H1 (cell line): Measurements from ENCODE around the gene OXCT2. TPM values are rescaled to one million over a fixed set of nuclear protein-coding genes. Genes with fewer than 3 reads are reported as not detected.

Source experiments
- CTCF ChIA-PET: fragments of 300-600 bp; sonication (Branson Sonifier 250); formaldehyde crosslinking; loops from one replicate; lab custom pipeline; 2021; ENCODE audit not compliant: partially characterized antibody; lab: Charles Lee
- POLR2A ChIA-PET: fragments of 300-600 bp; sonication (Branson Sonifier 250); formaldehyde crosslinking; loops from one replicate; lab custom pipeline; 2021; ENCODE audit warnings: inconsistent platforms; ENCODE audit not compliant: partially characterized antibody; lab: Charles Lee
- DNase-seq, 2 experiments: peaks; one replicate each; pipeline versions ENCODE4 v3.0.0 to v3.0.0-alpha.2; 2010 to 2022; ENCODE audit warnings: low spot score in 2 of 2, low read depth in 1 of 2, mixed read lengths in 1 of 2
- FAIRE-seq: peaks from 2 replicates; lab custom pipeline; 2011; peaks lifted over from hg19 to GRCh38; lab: Jason Lieb, UNC
- H2AFZ ChIP-seq: 2 replicates; pipeline ENCODE4 v1.8.1; 2012; ENCODE audit warnings: low read length, inconsistent platforms
- H2AK5ac ChIP-seq: 2 replicates; pipeline ENCODE4 v1.6.1; 2013; ENCODE audit warnings: low read depth, low read length
- H2BK120ac ChIP-seq: replicated peaks from 2 replicates; pipeline ENCODE3; 2013; ENCODE audit warnings: low read depth, low read length, inconsistent platforms
- H2BK12ac ChIP-seq: 2 replicates; pipeline ENCODE4 v1.6.1; 2013; ENCODE audit warnings: low read depth, low read length
- H2BK15ac ChIP-seq: 2 replicates; pipeline ENCODE4 v1.6.1; 2013; ENCODE audit warnings: low read length
- H2BK20ac ChIP-seq: 2 replicates; pipeline ENCODE4 v1.6.1; 2013; ENCODE audit warnings: low read length
- H2BK5ac ChIP-seq: 2 replicates; pipeline ENCODE4 v1.6.1; 2013; ENCODE audit warnings: low read depth, low read length
- H3K14ac ChIP-seq: 2 replicates; pipeline ENCODE4 v1.6.1; 2013; ENCODE audit warnings: inconsistent platforms; ENCODE audit not compliant: insufficient read length
- H3K18ac ChIP-seq: 2 replicates; pipeline ENCODE4 v1.6.1; 2013; ENCODE audit warnings: low read length; ENCODE audit errors: extremely low read depth
- H3K23ac ChIP-seq: 2 replicates; pipeline ENCODE4 v1.6.1; 2013; ENCODE audit warnings: inconsistent platforms; ENCODE audit not compliant: insufficient read length
- H3K23me2 ChIP-seq: 2 replicates; pipeline ENCODE4 v1.6.1; 2013; ENCODE audit warnings: low read depth, low read length
- H3K27ac ChIP-seq: 2 replicates; pipeline ENCODE4 v1.6.1; 2011; ENCODE audit warnings: low read depth, low read length, inconsistent platforms
- H3K27me3 ChIP-seq, 4 experiments: replicated peaks in 1 of 4; 1 replicate in 1 of 4; 2 replicates in 3 of 4; pipeline versions ENCODE4 v1.6.1 to v1.8.1; 2011 to 2013; ENCODE audit warnings: low read length in 3 of 4, mild to moderate bottlenecking in 3 of 4, inconsistent platforms in 2 of 4, mixed read lengths in 2 of 4, moderate library complexity in 1 of 4; ENCODE audit not compliant: control insufficient read depth in 3 of 4, insufficient read depth in 3 of 4; ENCODE audit errors: extremely low read depth in 1 of 4
- H3K36me3 ChIP-seq, 4 experiments: 2 replicates each; pipeline versions ENCODE4 v1.6.1 to v1.8.1; 2011 to 2013; ENCODE audit warnings: mild to moderate bottlenecking in 4 of 4, low read length in 3 of 4, moderate library complexity in 2 of 4, control low read depth in 1 of 4, inconsistent platforms in 1 of 4; ENCODE audit not compliant: insufficient read depth in 4 of 4, control insufficient read depth in 2 of 4
- H3K4ac ChIP-seq: replicated peaks from 2 replicates; pipeline ENCODE3; 2013; ENCODE audit warnings: low read length, low read depth, mixed read lengths, inconsistent platforms; ENCODE audit not compliant: insufficient read length
- H3K4me1 ChIP-seq, 4 experiments: replicated peaks in 1 of 4; 1 replicate in 1 of 4; 2 replicates in 3 of 4; pipeline versions ENCODE4 v1.6.1 to v1.8.1; 2011 to 2013; ENCODE audit warnings: low read length in 3 of 4, inconsistent platforms in 2 of 4, mixed read lengths in 1 of 4; ENCODE audit not compliant: insufficient read depth in 4 of 4, control insufficient read depth in 3 of 4
- H3K4me2 ChIP-seq, 2 experiments: 2 replicates each; pipeline versions ENCODE4 v1.6.1 to v1.8.1; 2011 to 2013; ENCODE audit warnings: low read depth in 2 of 2, low read length in 2 of 2, control low read depth in 1 of 2, inconsistent platforms in 1 of 2, mild to moderate bottlenecking in 1 of 2; ENCODE audit not compliant: insufficient read depth in 1 of 2
- H3K4me3 ChIP-seq, 4 experiments: fragments of 200-600, 300-600 bp in 1 of 4; sonication (generic), shearing (Covaris generic), sonication (Bioruptor Twin) in 1 of 4; 2 replicates each; pipeline versions ENCODE4 v1.5.1 to v1.8.1; 2011 to 2016; ENCODE audit warnings: low read length in 4 of 4, low read depth in 3 of 4, control low read depth in 2 of 4, inconsistent platforms in 2 of 4, mild to moderate bottlenecking in 2 of 4, mixed read lengths in 1 of 4, moderate library complexity in 1 of 4; ENCODE audit not compliant: insufficient read depth in 2 of 4; ENCODE audit errors: extremely low read depth in 1 of 4
- H3K56ac ChIP-seq: replicated peaks from 2 replicates; pipeline ENCODE3; 2013; ENCODE audit warnings: low read depth, mild to moderate bottlenecking, mixed read lengths, low read length, inconsistent platforms; ENCODE audit not compliant: insufficient read length
- H3K79me1 ChIP-seq: 2 replicates; pipeline ENCODE4 v1.6.1; 2013; ENCODE audit warnings: low read depth, low read length, control low read depth
- H3K79me2 ChIP-seq, 2 experiments: 2 replicates each; pipeline versions ENCODE4 v1.6.1 to v1.8.1; 2012 to 2013; ENCODE audit warnings: low read length in 2 of 2, mild to moderate bottlenecking in 2 of 2, inconsistent platforms in 1 of 2; ENCODE audit not compliant: insufficient read depth in 2 of 2, control insufficient read depth in 1 of 2
- H3K9ac ChIP-seq, 4 experiments: replicated peaks in 1 of 4; 1 replicate in 1 of 4; 2 replicates in 3 of 4; pipeline versions ENCODE4 v1.6.1 to v1.8.1; 2011 to 2013; ENCODE audit warnings: low read depth in 3 of 4, low read length in 3 of 4, control low read depth in 2 of 4, mild to moderate bottlenecking in 2 of 4, moderate library complexity in 2 of 4, inconsistent platforms in 1 of 4; ENCODE audit errors: extremely low read depth in 1 of 4
- H3K9me3 ChIP-seq, 2 experiments: 2 replicates each; pipeline versions ENCODE4 v1.6.1 to v1.8.1; 2012 to 2013; ENCODE audit warnings: mild to moderate bottlenecking in 2 of 2, moderate library complexity in 2 of 2, control low read depth in 1 of 2, inconsistent platforms in 1 of 2, low read depth in 1 of 2, low read length in 1 of 2, mixed read lengths in 1 of 2; ENCODE audit not compliant: insufficient read depth in 2 of 2
- H4K20me1 ChIP-seq, 2 experiments: replicated peaks in 1 of 2; 2 replicates each; pipeline versions ENCODE3 to v1.8.1; 2011 to 2013; ENCODE audit warnings: inconsistent platforms in 2 of 2, low read length in 2 of 2, mild to moderate bottlenecking in 1 of 2; ENCODE audit not compliant: insufficient read depth in 2 of 2, control insufficient read depth in 1 of 2
- H4K5ac ChIP-seq: 2 replicates; pipeline ENCODE4 v1.6.1; 2013; ENCODE audit warnings: low read length, low read depth, mixed read lengths, inconsistent platforms; ENCODE audit not compliant: insufficient read length
- H4K8ac ChIP-seq: 2 replicates; pipeline ENCODE4 v1.8.0; 2013; ENCODE audit warnings: mild to moderate bottlenecking, moderate library complexity, low read length, inconsistent platforms; ENCODE audit not compliant: insufficient read depth; ENCODE audit errors: extremely low read depth
- H4K91ac ChIP-seq: replicated peaks from 2 replicates; pipeline ENCODE3; 2013; ENCODE audit warnings: low read length, mixed read lengths, inconsistent platforms; ENCODE audit not compliant: insufficient read length
- CBX5 ChIP-seq: fragments of 300-800, 300-1000 bp; sonication (generic); IDR thresholded peaks from 2 replicates; pipeline ENCODE4 v1.7.1; 2016; ENCODE audit warnings: antibody characterized with exemption, low read length, low read depth
- EP300 ChIP-seq, 2 experiments: IDR thresholded peaks; 1 replicate in 1 of 2; 2 replicates in 1 of 2; pipeline ENCODE4 v1.6.1; 2011 to 2012; ENCODE audit warnings: low read depth in 2 of 2, low read length in 2 of 2, mild to moderate bottlenecking in 2 of 2, borderline replicate concordance in 1 of 2, inconsistent platforms in 1 of 2, moderate library complexity in 1 of 2
- FOSL1 ChIP-seq: IDR thresholded peaks from 2 replicates; pipeline ENCODE4 v1.6.1; 2011; ENCODE audit warnings: mild to moderate bottlenecking, low read depth, low read length, moderate library complexity; ENCODE audit not compliant: insufficient read depth
- GABPA ChIP-seq: IDR thresholded peaks from 2 replicates; pipeline ENCODE4 v1.6.1; 2011; ENCODE audit warnings: mild to moderate bottlenecking, low read length, moderate library complexity, borderline replicate concordance; ENCODE audit not compliant: insufficient read depth
- JUN ChIP-seq: IDR thresholded peaks from 2 replicates; pipeline ENCODE4 v1.6.1; 2011; ENCODE audit warnings: low read depth, mild to moderate bottlenecking, improper control_type of control experiment, low read length
- KDM1A ChIP-seq: fragments of 200-600, 300-600 bp; sonication (generic); IDR thresholded peaks from 2 replicates; pipeline ENCODE4 v1.7.1; 2016; ENCODE audit warnings: mild to moderate bottlenecking, low read length, borderline replicate concordance
- NANOG ChIP-seq: IDR thresholded peaks from 2 replicates; pipeline ENCODE4 v1.6.1; 2011; ENCODE audit warnings: low read length, low read depth, mild to moderate bottlenecking, inconsistent platforms; ENCODE audit not compliant: insufficient read depth, poor library complexity, severe bottlenecking
- RNF2 ChIP-seq: fragments of 200-900, 300-1000 bp; sonication (generic); IDR thresholded peaks from 2 replicates; pipeline ENCODE4 v1.7.1; 2016; ENCODE audit warnings: borderline replicate concordance, low read depth, mild to moderate bottlenecking, antibody characterized with exemption, low read length; ENCODE audit not compliant: poor library complexity, severe bottlenecking; ENCODE audit errors: missing control alignments
- SIN3A ChIP-seq, 2 experiments: IDR thresholded peaks in 1 of 2; conservative IDR thresholded peaks in 1 of 2; 2 replicates each; pipeline ENCODE4 v1.6.1; 2011 to 2012; ENCODE audit warnings: low read length in 2 of 2, improper control_type of control experiment in 1 of 2, low read depth in 1 of 2, mild to moderate bottlenecking in 1 of 2
- SIX5 ChIP-seq: IDR thresholded peaks from 2 replicates; pipeline ENCODE4 v1.6.1; 2011; ENCODE audit warnings: mild to moderate bottlenecking, low read depth, low read length
- TBP ChIP-seq: IDR thresholded peaks from 2 replicates; pipeline ENCODE4 v1.6.1; 2011; ENCODE audit warnings: low read depth, low read length, improper control_type of control experiment
- WGBS, 2 experiments: shearing (Covaris generic) in 1 of 2; methylation state at CpG; one replicate each; pipeline versions ENCODE4 v1.1.6 to v1.1.7; 2013 to 2015; ENCODE audit warnings: low lambda C conversion rate in 2 of 2, mixed read lengths in 2 of 2, inconsistent platforms in 1 of 2, low coverage in 1 of 2, missing lambda C conversion rate in 1 of 2; ENCODE audit not compliant: insufficient replicate concordance in 2 of 2, insufficient coverage in 1 of 2, insufficient read length in 1 of 2; ENCODE audit errors: extremely low coverage in 1 of 2, missing lambda C conversion rate in 1 of 2; 5-methylcytosine and 5-hydroxymethylcytosine counted together
- polyA plus RNA-seq, 7 experiments: library from polyadenylated mRNA; depleted of rRNA in 3 of 7; stranded (reverse) in 5 of 7; unstranded in 2 of 7; fragments of >200 nt in 5 of 7; fragments of 200-250 nt in 2 of 7; gene quantifications; 1 replicate in 5 of 7; 2 replicates in 1 of 7; 4 replicates in 1 of 7; pipeline versions ENCODE4 v1.2.1 to v1.2.3, GENCODE V29; 2011 to 2013; ENCODE audit warnings: missing spikeins in 2 of 7, mixed read lengths in 2 of 7
- total RNA-seq: library from RNA; stranded (reverse); fragmentation: NEBNext Ultra II Directional; extraction: Animal tissue kit (Norgen Biotek cat#: 25700); gene quantifications from 2 replicates; pipeline ENCODE4 v1.2.1, GENCODE V29; 2021

Gene OXCT2
- total and polyA plus RNA-seq, 2 of the 8 experiments (the other 6 are each of a cell fraction or from before 2014, with no cell fraction given): 2.6 to 2.9 TPM

- no peaks in the 10 kb centered on the region for H3K23me2 ChIP-seq
- no peaks in the 10 kb centered on the region for H3K79me2 ChIP-seq
- H2BK12ac ChIP-seq: no peak overlapping the region
- H3K14ac ChIP-seq: no peak overlapping the region
- H3K9me3 ChIP-seq: peaks cover 5 to 12% of the 10 kb centered on the region in 2 experiments; a peak in 1 of 4 replicates
- H2BK5ac ChIP-seq: no peak overlapping the region
- H3K56ac ChIP-seq: no peak overlapping the region
- no peak overlapping the region for H2BK20ac ChIP-seq
- no peak for DNase-seq
- H2AFZ ChIP-seq: no peak overlapping the region
- FAIRE-seq: no peak
- no peak overlapping the region for H3K9ac ChIP-seq
- no peak overlapping the region for H4K5ac ChIP-seq
- no peak overlapping the region for H2BK120ac ChIP-seq
- WGBS, 2 experiments: 92% methylated on average over 9 of the region's 9 CpGs; no CpG with 5 or more reads in 1 of the 2 experiments
- H2AK5ac ChIP-seq: no peak overlapping the region
- H4K20me1 ChIP-seq: peaks cover 0 to 12% of the 10 kb centered on the region in 2 experiments
- H3K27ac ChIP-seq: no peak overlapping the region
- no peak overlapping the region for H2BK15ac ChIP-seq
- no peak overlapping the region for H3K4me3 ChIP-seq
- H3K23ac ChIP-seq: no peak overlapping the region
- no peak overlapping the region for H3K4me2 ChIP-seq
- H3K27me3 ChIP-seq: no peaks in the 10 kb centered on the region
- peaks cover 10 to 37% (median 18%) of the 10 kb centered on the region in 4 experiments; a peak in 7 of 8 replicates for H3K36me3 ChIP-seq
- no peak overlapping the region; the same call in 1 of the 2 replicates for H4K8ac ChIP-seq
- H3K79me1 ChIP-seq: no peaks in the 10 kb centered on the region
- no peak overlapping the region for H3K4ac ChIP-seq
- H3K4me1 ChIP-seq: no peaks in the 10 kb centered on the region
- ChIA-PET POLR2A (no interaction called here), CTCF (interaction anchor here (1.0 to 1.3 kb wide), 2 partner anchors 17 to 36 kb away, joined by 3 to 4 read pairs; no protein-coding TSS in a partner anchor)
- no peak overlapping the region for H4K91ac ChIP-seq
- no peak overlapping the region for H3K18ac ChIP-seq
- TF ChIP-seq NANOG (no peak), EP300 (IDR thresholded peaks at IDR 0.05; ENCODE audit: borderline replicate concordance in 1 of 2, low read depth in 2 of 2, low read length in 2 of 2) (no peak), KDM1A (no peak), FOSL1 (no peak), JUN (no peak), GABPA (no peak), RNF2 (no peak), TBP (no peak), SIX5 (no peak), SIN3A (conservative IDR thresholded peaks at IDR 0.05 in 1 of 2, IDR thresholded peaks at IDR 0.05 in 1 of 2; ENCODE audit: low read depth in 1 of 2, low read length in 2 of 2) (no peak), CBX5 (no peak)
These were observed 15.0 kb downstream of the OXCT2 start for GRCh38 chr1:39755965-39756659.
